SU-DHL-6 (cell line): ENCODE data around the gene UNC13B.

ENCODE experiments used
- CTCF ChIP-seq: fragments of 200-600 bp; sonication (generic); IDR thresholded peaks from one replicate; pipeline ENCODE4 v1.5.1; 2017; ENCODE audit warnings: antibody characterized with exemption, mild to moderate bottlenecking, low read length, moderate library complexity; ENCODE audit not compliant: insufficient read depth, poor library complexity, severe bottlenecking
- EZH2phosphoT487 ChIP-seq: fragments of 200-600 bp; sonication (generic), shearing (Covaris generic); conservative IDR thresholded peaks from 2 replicates; pipeline ENCODE4 v1.6.1; 2018; ENCODE audit warnings: mild to moderate bottlenecking, antibody characterized with exemption, low read length, moderate library complexity, mixed read lengths

GRCh38 chr9:35295369-35296036 is 133.7 kb downstream of the UNC13B start:
- TF ChIP-seq CTCF (no peak), EZH2phosphoT487 (no peak)
